ENCODE measurements around the gene PTPN20.

Gene PTPN20

DNA sequence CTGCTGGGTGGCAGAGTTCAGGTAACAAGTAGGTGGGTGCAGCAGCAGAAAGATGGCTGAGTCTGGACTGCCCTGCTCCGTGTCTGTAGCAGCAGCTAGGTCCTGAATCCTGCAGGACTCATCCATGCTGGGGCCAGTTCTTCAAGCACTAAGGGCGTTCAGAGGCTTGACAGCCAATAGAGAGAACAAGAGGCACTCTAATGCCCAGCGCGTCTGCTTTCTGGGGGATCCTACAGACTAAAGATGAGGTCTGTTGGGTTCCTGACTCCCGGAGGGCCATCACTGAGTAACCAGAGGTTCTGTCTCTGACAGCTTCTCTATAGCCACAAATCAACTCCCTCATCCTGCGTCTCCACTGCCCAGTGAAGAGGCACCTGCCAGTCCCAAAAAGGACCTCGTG is 125.5 kb downstream of the PTPN20 start:
- H3K27ac ChIP-seq (ENCODE audit: low read depth, low read length): no peak overlapping the region
- no peaks in the 10 kb centered on the region for H3K36me3 ChIP-seq (ENCODE audit: insufficient read depth, low read length)
- H2AFZ ChIP-seq (ENCODE audit: low read length, unreplicated experiment): no peak overlapping the region
- H3K4me3 ChIP-seq (ENCODE audit: low read depth, low read length): no peak overlapping the region
- H3K4me1 ChIP-seq (ENCODE audit: control insufficient read depth, insufficient read depth, low read length, unreplicated experiment): no peaks in the 10 kb centered on the region
- H3K79me2 ChIP-seq (ENCODE audit: control insufficient read depth, insufficient read depth, low read length, unreplicated experiment): no peaks in the 10 kb centered on the region
- peaks cover 16% of the 10 kb centered on the region for H3K27me3 ChIP-seq (ENCODE audit: insufficient read depth, low read length)

DNA sequence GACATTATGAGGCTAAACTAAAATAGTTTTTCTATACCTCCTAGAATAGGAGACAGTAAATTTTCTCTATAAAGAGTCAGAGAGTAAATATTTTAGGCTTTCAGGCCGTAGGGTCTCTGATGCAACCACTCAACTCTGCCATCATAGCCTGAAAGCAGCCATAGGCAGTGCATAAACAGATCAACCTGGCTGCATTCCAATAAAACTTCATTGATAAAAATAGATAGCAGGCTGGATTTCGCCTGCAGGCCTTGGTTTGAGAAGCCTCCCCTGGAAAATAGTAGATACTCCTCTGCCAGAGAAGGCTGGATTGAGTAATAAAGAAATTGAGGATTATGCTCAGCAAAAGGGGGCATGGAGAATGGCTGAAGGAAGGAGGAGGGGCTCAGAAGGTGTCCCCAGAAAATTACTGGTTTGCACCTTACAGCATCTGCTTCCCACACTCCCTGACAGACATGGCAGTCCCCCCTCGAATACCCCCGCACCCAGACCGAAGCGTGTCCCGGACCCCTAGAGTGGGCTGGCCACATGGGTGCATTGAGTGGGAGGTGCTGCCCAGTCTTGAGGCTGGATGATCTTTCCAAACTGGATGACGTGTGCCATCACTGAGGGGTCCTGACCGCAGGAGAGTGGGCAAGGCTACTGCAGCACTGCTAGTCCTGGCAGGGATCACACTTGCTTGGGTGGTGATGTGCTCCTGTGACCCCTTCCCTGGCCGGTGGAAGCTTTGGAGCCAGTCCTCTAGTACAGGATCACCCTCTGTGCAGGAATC is 126.6 kb downstream of the PTPN20 start:
- Histone ChIP-seq H3K27ac (ENCODE audit: low read depth, low read length) (no peak overlapping the region), H3K27me3 (ENCODE audit: insufficient read depth, low read length) (peaks cover 16% of the 10 kb centered on the region; the same call in 1 of the 2 replicates), H3K4me1 (ENCODE audit: control insufficient read depth, insufficient read depth, low read length, unreplicated experiment) (no peaks in the 10 kb centered on the region), H3K4me3 (ENCODE audit: low read depth, low read length) (no peak overlapping the region), H3K79me2 (ENCODE audit: control insufficient read depth, insufficient read depth, low read length, unreplicated experiment) (no peaks in the 10 kb centered on the region), H2AFZ (ENCODE audit: low read length, unreplicated experiment) (no peak overlapping the region), H3K36me3 (ENCODE audit: insufficient read depth, low read length) (no peaks in the 10 kb centered on the region)

DNA sequence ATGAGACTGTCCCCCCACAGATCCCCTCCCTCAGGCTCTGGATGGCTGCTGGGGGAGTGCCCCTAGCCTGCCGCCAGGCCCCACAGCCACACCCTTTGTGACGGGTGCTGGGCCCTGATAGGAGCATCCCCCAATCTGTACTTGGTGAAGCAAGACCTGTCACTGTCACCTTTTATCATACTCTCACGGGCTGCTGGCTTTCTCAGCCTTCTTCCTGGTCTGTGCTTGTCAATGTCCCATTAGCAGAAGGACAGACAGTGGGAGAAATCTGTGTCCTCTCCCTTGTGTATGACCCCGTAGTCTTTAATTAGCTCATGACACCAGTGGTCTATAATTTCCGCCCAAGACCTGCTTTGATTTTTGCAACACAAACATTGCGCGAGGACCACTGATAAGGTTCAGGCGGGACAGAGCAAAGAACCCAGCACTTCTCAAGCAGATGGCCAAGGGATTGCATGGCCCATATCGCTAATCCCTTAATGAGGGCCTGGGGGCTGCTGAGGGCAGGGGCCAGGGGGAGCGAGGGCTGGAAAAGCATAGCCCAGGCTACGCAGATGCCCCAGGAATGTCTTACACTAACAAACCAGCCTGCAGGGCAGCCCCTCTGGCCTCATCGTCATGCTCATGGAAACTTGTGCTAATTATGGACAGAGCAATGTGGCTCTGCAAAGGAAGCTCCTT is 127.8 kb downstream of the PTPN20 start:
- no peak overlapping the region for H3K27ac ChIP-seq (ENCODE audit: low read depth, low read length)

DNA sequence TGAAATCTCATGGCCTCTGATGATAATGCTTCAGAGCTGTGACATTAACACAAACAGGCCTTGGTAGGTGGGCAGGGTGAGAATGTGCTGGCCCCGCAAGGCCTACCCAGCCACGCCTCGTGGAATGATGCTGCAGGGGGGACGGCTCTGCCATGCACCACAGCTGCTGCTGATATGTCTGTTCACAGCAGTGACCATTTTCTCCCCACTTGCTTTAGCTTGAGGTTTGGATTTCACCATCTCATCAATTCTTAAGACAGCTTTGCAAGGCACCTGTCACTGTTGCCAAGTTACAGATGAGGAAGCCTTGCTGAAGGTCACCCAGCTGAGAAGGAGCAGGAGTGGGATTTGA is 128.3 kb downstream of the PTPN20 start:
- H3K4me3 ChIP-seq (ENCODE audit: low read depth, low read length): no peak overlapping the region
- H3K27ac ChIP-seq (ENCODE audit: low read depth, low read length): no peak overlapping the region
- no peaks in the 10 kb centered on the region for H3K4me1 ChIP-seq (ENCODE audit: control insufficient read depth, insufficient read depth, low read length, unreplicated experiment)
- H3K36me3 ChIP-seq (ENCODE audit: insufficient read depth, low read length): no peaks in the 10 kb centered on the region
- H3K79me2 ChIP-seq (ENCODE audit: control insufficient read depth, insufficient read depth, low read length, unreplicated experiment): no peaks in the 10 kb centered on the region
- H2AFZ ChIP-seq (ENCODE audit: low read length, unreplicated experiment): no peak overlapping the region
- peaks cover 14% of the 10 kb centered on the region; the same call in 1 of the 2 replicates for H3K27me3 ChIP-seq (ENCODE audit: insufficient read depth, low read length)

More for the DNA sequence above, 127.8 kb downstream of the PTPN20 start:
- H2AFZ ChIP-seq (ENCODE audit: low read length, unreplicated experiment): no peak overlapping the region
- H3K79me2 ChIP-seq (ENCODE audit: control insufficient read depth, insufficient read depth, low read length, unreplicated experiment): no peaks in the 10 kb centered on the region
- H3K4me1 ChIP-seq (ENCODE audit: control insufficient read depth, insufficient read depth, low read length, unreplicated experiment): no peaks in the 10 kb centered on the region
- no peaks in the 10 kb centered on the region for H3K36me3 ChIP-seq (ENCODE audit: insufficient read depth, low read length)
- H3K4me3 ChIP-seq (ENCODE audit: low read depth, low read length): no peak overlapping the region
- H3K27me3 ChIP-seq (ENCODE audit: insufficient read depth, low read length): peaks cover 16% of the 10 kb centered on the region; the same call in 1 of the 2 replicates

DNA sequence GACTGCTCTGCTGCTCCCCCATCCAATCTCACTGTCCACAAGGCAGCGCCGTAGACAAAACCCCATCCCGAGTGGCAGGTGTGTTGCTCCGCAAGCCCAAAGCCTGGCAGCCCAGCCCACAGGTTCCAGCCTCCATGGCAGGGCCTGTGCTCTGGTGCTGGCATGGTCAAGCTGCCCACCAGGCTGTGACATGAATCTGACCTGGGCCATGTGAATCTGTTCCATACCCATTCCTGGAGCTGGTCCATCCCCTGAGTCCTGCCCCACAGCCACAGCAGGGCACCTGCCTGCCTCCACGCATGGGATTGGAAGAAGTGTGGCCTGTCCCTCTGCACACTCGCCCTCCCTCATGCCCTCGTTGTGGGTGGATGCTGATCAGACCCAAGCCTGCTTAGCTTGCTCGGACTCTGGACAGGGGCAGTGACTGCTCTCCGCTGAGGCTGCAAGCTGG is 128.8 kb downstream of the PTPN20 start:
- Histone ChIP-seq H3K4me1 (ENCODE audit: control insufficient read depth, insufficient read depth, low read length, unreplicated experiment) (no peaks in the 10 kb centered on the region), H3K79me2 (ENCODE audit: control insufficient read depth, insufficient read depth, low read length, unreplicated experiment) (no peaks in the 10 kb centered on the region), H3K4me3 (ENCODE audit: low read depth, low read length) (no peak overlapping the region), H3K36me3 (ENCODE audit: insufficient read depth, low read length) (no peaks in the 10 kb centered on the region), H3K27ac (ENCODE audit: low read depth, low read length) (no peak overlapping the region), H3K27me3 (ENCODE audit: insufficient read depth, low read length) (peaks cover 9% of the 10 kb centered on the region; the same call in 1 of the 2 replicates), H2AFZ (ENCODE audit: low read length, unreplicated experiment) (no peak overlapping the region)

DNA sequence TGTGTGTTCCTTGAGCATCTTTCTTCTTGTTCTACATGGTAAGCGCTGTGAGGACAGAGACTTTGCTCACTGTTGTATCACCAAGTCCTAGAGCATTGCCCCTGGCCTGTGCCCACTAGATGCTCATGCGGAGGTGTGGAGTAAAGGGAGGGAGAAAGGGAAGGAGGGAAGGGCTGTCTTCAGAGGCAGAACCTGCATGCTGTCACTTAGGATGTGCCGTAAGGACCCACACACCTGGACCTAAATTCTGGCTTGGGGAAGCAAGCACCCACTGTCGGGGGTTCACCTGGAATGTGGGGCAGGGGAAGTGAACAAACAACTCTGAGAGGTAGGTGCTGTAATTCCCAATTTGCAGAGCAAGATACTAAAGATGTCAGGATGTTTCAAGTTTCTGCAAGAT is 129.5 kb downstream of the PTPN20 start:
- no peak overlapping the region for H3K27ac ChIP-seq (ENCODE audit: low read depth, low read length)
- peaks cover 7% of the 10 kb centered on the region; the same call in 1 of the 2 replicates for H3K27me3 ChIP-seq (ENCODE audit: insufficient read depth, low read length)

DNA sequence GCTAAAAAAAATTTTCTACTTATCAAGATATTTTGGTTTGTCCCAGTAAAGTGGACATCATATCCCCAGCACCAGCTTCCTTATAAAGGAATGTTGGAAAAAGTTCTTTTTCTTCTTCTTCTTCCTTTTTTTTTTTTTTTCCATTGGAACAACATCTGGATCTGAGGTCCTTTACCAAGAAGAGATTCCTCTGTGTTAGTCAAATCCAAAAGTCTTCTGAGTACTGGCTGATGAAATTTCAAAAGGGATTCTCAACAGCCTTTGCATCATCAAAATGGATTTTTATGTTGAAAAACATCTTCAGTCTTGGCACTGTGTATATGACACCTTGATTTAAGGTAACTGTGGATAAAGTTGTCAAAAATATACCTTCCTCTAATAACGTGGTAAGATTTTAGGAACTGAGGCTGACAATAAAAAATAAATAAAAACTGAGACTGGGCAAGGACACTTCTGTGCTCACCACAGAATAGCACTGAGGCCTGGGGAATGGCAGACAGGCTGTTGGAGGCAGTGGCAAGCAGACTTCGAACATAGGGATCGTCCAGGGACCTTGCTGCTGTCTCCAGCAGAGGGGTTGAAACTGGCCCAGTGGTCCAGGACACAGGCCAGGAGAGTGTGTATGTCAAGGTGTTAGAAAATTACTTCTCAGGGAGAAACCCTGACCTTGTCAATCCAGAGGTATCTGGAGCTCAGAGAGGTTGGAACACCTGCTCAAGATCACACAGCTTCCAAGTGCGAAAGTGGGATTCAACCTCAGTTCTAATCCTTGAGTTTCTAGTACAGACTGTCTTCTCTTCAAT is 130.4 kb downstream of the PTPN20 start:
- no peak overlapping the region for H3K27ac ChIP-seq (ENCODE audit: low read depth, low read length)
- no peaks in the 10 kb centered on the region for H3K79me2 ChIP-seq (ENCODE audit: control insufficient read depth, insufficient read depth, low read length, unreplicated experiment)
- no peaks in the 10 kb centered on the region for H3K36me3 ChIP-seq (ENCODE audit: insufficient read depth, low read length)
- H3K4me1 ChIP-seq (ENCODE audit: control insufficient read depth, insufficient read depth, low read length, unreplicated experiment): no peaks in the 10 kb centered on the region
- no peak overlapping the region for H2AFZ ChIP-seq (ENCODE audit: low read length, unreplicated experiment)
- peaks cover 7% of the 10 kb centered on the region; the same call in 1 of the 2 replicates for H3K27me3 ChIP-seq (ENCODE audit: insufficient read depth, low read length)
- H3K4me3 ChIP-seq (ENCODE audit: low read depth, low read length): no peak overlapping the region

More for the DNA sequence above, 129.5 kb downstream of the PTPN20 start:
- Histone ChIP-seq H3K4me3 (ENCODE audit: low read depth, low read length) (no peak overlapping the region), H3K36me3 (ENCODE audit: insufficient read depth, low read length) (no peaks in the 10 kb centered on the region), H3K79me2 (ENCODE audit: control insufficient read depth, insufficient read depth, low read length, unreplicated experiment) (no peaks in the 10 kb centered on the region), H2AFZ (ENCODE audit: low read length, unreplicated experiment) (no peak overlapping the region), H3K4me1 (ENCODE audit: control insufficient read depth, insufficient read depth, low read length, unreplicated experiment) (no peaks in the 10 kb centered on the region)

DNA sequence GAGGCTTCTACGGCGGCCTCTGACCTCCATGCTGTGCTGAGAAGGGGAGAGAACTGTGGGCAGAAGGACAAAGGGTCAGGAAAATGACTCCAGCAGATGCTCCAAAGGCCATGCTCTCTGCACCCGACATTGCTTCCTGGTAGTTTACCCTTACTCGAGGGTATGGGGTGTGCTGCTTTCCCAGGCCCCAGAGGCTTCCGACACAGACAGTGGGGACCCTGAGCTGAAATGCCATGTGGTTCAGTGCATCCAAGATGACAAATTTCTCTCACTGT is 130.9 kb downstream of the PTPN20 start:
- Histone ChIP-seq H3K4me3 (ENCODE audit: low read depth, low read length) (no peak overlapping the region), H3K27ac (ENCODE audit: low read depth, low read length) (no peak overlapping the region), H3K79me2 (ENCODE audit: control insufficient read depth, insufficient read depth, low read length, unreplicated experiment) (no peaks in the 10 kb centered on the region), H3K4me1 (ENCODE audit: control insufficient read depth, insufficient read depth, low read length, unreplicated experiment) (no peaks in the 10 kb centered on the region), H3K27me3 (ENCODE audit: insufficient read depth, low read length) (peaks cover 4% of the 10 kb centered on the region; the same call in 1 of the 2 replicates), H3K36me3 (ENCODE audit: insufficient read depth, low read length) (no peaks in the 10 kb centered on the region), H2AFZ (ENCODE audit: low read length, unreplicated experiment) (no peak overlapping the region)

DNA sequence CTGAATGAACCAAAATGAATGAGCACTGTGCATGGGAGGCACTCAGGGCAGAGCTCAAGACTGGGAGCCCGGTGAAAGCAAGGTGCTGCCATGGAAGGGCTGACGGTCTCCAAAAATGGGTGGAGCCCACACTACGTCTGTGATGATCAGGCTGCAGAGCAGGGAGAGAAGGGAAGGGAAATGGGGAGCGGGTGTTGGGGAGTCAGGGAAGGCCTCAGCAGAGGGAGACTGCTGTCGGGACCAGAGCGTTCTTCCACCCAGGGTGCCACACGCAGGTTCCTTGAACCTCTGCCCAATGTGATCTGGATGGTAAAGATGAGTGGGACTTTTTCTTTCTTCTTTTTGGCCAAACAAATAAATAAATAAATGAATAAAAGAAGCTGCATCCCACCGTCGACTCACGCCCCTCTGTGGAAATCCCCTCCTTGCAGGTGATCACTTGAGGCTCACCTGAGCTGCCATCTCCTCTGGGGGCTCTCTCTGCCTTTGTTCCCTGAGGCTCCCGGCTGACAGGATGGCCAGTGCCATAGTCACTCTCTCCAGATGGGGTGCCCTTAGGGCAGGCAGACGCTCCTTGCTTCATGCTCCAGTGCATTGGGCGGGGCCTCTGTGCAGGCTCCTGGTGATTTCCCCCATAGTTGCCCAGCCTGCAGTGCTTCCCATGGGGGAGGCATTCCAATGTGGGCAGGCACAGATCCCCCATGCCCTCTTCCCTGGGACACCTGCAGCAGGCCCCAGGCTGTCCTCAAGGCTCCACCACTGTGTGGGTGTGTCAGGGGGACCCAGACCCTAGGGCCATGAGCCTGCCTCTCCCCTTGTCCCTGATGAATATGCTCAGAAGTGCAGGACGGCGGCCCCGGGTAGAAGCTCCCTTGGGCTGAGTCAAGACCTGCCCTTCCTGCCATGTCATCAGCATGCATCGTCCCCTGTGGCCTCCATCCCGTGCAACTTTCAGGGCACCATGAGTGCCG is 131.8 kb downstream of the PTPN20 start:
- Histone ChIP-seq H3K27me3 (ENCODE audit: insufficient read depth, low read length) (0 out of 2 replicates have a peak, but pooled peaks cover 4% of the 10 kb centered on the region), H2AFZ (ENCODE audit: low read length, unreplicated experiment) (no peak overlapping the region), H3K79me2 (ENCODE audit: control insufficient read depth, insufficient read depth, low read length, unreplicated experiment) (no peaks in the 10 kb centered on the region), H3K27ac (ENCODE audit: low read depth, low read length) (no peak overlapping the region), H3K4me3 (ENCODE audit: low read depth, low read length) (no peak overlapping the region), H3K36me3 (ENCODE audit: insufficient read depth, low read length) (no peaks in the 10 kb centered on the region), H3K4me1 (ENCODE audit: control insufficient read depth, insufficient read depth, low read length, unreplicated experiment) (no peaks in the 10 kb centered on the region)
